Fibroblast of skin of left quadriceps (primary cell): Measurements from ENCODE around the gene PDZD2.

Experiments used
- DNase-seq, 2 experiments: peaks; one replicate each; pipeline ENCODE4 v3.0.0-alpha.2; 2013; ENCODE audit warnings: low read depth in 2 of 2

The PDZD2 gene

GRCh38 chr5:31867219-31867618 lies 228.3 kb downstream of the PDZD2 start:
- no peak for DNase-seq

DNA sequence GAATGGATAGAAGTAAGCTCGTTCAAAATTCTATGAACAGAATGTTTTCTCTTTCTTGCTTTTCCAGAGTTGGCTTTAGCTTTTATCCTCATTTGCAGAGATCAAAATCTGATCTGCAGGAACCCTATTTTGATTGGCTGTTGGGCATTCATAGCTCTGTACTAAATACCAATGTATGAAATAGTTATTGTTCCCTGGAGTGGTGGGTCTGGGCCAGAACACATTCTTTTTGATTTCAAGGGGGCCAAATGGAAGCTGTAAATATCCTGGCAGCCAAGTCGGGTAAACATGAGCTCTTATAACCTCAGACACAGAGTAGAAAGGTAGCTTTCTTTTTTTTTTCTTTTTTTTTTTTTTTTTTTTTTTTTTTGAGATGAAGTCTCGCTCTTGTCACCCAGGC lies 241.5 kb downstream of the PDZD2 start:
- no peak for DNase-seq

GRCh38 chr5:31884896-31885295 lies 246.0 kb downstream of the PDZD2 start:
- DNase-seq: no peak

DNA sequence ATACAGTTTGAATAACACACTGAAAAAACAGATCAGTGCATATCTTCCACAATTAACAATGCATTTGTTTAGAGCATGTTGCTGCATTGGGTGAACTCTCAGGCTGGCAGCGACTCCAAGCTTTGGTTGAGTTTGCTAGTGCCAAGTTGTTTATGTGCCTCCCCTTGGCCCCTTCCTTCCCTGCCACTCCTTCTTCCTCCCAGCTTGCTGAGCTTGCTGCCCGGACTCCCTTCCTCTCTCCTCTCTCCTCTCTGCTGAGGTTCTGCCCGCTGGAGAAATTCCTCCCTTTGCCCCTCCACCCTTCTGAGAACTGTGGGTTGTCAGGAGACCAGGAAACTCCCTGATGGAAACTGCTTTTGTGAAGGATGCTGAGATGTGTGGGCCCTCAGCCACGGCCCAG lies 247.3 kb downstream of the PDZD2 start:
- no peak for DNase-seq

- DNase-seq: no peak
Measured at GRCh38 chr5:31887556-31887955, 248.6 kb downstream of the PDZD2 start.

DNA sequence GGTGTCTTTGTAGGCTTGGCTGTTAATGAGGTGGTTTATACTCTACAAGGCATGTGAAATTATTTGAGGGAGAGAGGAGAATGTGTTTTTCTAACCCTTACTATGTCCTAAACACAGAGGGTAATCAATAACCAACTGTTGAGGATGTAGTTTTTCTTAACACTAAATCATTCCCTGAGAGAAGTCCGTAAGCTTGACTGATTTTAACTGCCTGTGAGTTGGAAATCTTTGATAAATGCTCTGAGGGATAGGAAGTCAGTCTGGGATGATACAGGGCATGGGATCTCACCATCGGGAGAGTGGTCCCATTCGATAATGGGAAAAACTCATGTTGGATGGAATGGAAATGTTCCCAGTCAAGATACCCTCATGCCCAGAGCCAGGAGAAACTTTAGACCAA lies 249.6 kb downstream of the PDZD2 start:
- no peak for DNase-seq

DNA sequence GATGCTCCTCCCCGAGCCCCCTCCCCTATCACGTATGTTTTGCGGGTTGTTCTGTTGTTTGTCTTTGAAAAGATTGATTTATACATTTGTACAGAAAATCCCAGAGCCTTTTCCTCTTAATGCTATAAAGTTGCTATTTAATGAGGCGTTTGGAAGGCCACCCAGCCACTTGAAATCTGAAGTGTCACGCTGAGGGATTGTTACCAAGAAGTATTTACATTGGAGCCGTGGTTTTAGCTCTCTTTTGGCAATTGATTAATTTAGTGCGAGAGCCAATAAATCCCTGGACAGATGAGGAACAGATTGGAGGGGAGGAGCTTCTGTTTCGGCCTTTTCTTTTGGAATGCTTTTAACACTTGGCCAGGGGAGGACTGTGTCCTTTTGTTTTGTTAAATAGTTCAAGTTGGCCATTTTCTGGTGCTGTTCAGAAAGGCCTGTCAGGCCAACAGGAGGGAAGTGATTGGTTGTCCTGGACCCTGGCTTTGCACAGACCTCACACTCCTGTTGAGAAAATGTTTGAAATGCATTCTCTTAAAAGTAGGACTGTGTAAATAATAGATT lies 250.2 kb downstream of the PDZD2 start:
- no peak for DNase-seq

- no peak for DNase-seq
Measured at GRCh38 chr5:31890046-31890445, 251.1 kb downstream of the PDZD2 start.

DNA sequence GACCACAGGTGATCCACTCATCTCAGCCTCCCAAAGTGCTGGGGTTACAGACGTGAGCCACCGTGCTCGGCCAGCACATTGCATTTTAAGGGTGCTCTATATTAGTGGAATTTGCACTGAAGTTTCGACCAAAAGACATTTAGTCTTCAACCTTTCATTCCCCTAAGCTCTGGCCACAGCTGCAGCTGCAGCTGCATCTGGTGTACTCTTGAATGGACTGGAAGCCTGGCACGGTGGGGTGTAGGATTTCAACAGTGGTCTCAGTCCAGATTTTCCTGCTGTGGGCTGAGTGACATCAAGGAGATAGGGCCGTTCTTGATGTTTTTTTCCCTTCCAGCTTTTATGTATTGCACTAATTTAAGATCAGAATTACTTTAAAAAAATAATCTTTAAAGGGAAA lies 255.2 kb downstream of the PDZD2 start:
- DNase-seq: no peak

GRCh38 chr5:31895199-31895820 lies 256.4 kb downstream of the PDZD2 start:
- DNase-seq: no peak

DNA sequence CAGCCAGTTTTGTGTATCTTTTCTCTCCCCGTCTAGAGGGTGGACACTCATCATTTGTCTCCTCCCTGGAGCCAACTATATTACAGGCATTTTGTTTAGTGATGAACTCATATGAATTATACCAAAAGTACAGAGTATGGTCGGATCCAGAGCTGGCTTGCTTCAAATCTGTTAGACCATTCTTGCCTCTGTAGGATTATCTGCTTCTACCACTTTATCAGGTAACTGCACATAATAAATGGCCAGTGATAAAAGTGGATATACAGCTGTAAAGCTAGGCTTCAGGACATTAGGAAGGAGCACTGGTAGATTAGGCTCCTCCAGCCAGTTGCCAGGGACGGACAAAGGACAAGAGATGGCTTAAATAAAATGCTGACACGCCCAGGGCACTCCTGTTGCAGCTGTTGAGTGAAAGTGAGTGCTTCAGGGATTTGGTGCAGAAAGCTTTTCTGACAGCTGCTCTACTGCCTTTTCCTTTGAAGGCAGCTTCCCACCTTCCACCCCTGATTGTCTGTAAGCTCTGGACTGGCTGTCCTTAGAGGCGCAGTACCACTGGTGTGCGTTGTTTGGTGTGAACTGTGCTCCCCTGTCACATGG lies 259.2 kb downstream of the PDZD2 start:
- no peak for DNase-seq

DNA sequence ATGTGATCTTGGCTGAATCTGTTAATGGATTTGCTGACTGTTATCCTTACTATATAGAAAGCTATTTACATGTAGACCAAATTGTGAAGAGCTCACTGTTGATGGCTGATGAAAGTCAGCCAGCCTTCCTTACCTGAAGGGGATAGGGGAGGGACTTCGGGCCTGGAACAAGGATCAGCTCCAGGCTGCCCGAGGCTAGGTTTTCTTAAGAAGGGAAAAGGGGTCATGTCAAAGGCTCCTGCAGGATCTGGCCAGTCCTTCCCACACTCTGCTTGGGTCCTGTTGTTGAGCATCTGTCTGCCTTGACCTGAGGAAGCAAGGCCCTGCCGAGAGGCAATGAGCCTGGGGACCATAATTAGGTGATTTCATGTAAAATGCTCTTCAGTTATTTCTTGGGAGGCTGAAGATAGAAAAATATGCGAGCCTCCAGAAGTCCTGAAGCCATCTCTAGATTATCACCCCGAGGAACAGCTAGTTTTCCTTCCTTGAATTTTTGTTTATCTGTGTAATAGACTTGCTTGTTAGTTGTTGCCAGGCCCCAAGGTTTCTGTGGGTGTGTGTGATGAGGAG lies 261.4 kb downstream of the PDZD2 start:
- DNase-seq: no peak

DNA sequence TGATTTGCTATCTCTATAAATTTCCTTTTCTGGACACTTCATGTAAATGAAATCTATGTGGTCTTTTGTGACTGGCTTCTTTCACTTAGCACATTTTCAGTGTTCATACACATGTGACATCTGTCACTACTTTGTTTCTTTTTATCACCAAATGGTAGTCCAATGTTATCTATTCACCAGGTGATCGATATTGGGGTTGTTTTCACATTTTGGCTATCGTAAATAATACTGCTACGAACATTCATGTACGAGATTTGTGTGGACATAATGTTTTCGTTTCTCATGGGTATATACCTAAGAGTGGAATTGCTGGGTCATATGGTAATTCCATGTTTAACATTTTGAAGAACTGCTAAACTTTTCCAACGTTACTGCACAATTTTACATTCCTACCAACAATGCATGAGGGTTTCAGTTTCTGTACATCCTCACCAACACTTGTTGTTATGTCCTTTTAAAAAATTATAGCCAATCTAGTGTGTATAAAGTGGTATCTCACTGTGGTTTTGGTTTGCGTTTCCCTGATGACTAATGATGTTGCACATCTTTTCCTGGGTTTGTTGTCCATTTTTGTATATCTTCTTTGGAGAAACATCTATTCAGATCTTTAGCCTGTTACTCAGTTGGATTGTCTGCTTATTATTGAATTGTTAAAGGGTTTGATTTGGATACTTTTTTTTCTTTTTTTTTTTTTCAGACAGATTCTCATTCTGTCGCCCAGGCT lies 263.0 kb downstream of the PDZD2 start:
- no peak for DNase-seq

DNA sequence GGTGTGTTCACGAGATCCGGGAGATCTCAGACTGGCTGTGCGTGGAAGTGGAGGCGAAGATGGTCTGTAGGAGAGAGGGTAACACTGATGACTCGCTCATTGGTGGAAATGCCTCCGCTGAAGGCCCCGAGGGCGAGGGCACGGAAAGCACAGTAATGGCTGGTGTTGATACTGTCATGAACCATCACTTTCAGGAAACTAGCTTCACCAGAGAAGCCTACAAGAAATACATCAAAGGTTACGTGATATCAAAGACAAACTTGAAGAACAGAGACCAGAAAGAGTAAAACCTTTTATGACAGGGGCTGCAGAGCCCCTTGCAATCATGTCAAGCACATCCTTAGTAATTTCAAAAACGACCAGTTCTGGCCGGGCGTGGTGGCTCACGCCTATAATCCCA lies 269.5 kb downstream of the PDZD2 start:
- no peak for DNase-seq

GRCh38 chr5:31909073-31909472 lies 270.1 kb downstream of the PDZD2 start:
- DNase-seq: no peak

DNA sequence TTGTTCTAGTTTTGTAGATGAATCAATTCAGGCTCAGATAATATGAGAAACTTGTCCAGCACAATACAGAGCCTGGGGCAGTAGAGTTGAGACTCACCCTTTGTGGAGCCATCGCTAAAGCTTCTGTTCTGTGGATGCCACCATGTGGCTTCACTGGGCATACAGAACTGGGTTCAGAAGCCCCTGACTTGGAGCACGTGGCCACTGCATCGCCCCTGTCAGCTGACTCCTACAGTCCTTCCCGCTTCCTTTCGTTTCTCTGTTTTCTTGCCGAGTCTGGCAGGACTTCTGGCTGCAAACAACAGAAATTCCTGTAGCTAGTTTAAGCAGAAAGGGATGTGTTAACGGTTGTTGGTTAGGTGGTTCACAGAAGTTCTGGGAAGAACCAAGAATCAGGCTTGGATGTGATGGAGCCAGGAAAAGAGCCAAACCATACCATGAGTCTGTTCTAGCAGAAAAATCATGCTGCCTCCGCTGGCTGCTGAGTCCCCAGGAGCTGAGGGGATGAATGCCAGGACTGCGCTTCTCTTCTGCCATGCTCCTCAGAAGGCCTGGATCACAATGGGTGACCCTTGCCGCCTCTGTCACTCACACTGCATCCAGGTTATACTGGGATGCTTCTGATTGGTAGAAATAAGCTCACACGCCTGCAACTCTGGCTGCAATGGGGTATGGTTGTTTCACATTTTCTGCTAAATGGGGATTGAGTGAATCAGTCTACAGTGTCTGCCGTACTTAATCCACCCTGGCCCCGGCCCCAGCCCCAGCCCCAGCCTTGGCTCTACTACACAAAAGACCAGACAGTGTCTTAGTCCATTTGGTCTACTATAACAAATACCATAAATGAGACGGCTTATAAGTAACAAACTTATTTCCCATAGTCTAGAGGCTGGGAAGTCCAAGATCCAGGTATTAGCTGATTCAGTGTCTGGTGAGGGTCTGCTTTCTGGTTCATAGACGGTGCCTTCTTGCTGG lies 272.6 kb downstream of the PDZD2 start:
- no peak for DNase-seq

DNA sequence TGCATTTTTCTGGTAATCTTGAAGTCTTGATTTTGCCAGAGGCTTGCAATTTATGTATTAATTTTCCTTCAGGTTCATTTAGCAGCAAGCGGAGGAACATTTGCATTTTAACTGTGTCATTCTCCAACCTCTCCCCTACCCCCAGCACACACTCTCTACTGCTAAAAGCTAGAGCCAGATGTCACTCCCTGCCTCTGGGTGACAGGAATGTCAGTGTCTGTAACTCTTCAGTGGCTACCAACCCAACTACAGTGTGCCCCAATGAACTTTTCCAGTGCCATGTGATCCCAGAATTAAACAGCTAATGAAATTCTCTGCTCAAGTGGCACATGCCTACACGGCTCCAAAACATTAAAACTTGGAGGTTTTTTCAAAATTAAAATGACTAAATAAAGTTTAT lies 274.9 kb downstream of the PDZD2 start:
- DNase-seq: no peak

DNA sequence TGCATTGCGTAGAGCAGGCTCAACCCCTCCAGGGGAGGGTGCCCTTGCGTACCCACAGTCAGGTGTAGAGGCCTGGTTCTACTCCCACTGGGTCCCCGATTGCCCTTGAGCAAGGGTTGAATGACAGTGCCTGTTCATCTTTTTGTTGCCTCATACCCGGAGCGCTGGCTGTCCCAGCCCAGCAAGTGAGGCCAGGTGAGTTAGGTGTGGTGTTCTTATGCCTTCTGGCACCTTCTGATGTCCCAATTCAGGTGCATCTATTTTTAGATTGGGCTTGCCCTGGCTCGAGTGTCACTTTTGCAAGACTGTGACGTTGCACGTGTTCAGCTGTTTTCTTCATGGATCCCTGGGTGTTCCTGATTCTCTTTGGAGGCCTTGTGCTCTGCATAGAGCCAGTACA lies 277.4 kb downstream of the PDZD2 start:
- DNase-seq: no peak

GRCh38 chr5:31918739-31919138 lies 279.8 kb downstream of the PDZD2 start:
- DNase-seq: no peak

DNA sequence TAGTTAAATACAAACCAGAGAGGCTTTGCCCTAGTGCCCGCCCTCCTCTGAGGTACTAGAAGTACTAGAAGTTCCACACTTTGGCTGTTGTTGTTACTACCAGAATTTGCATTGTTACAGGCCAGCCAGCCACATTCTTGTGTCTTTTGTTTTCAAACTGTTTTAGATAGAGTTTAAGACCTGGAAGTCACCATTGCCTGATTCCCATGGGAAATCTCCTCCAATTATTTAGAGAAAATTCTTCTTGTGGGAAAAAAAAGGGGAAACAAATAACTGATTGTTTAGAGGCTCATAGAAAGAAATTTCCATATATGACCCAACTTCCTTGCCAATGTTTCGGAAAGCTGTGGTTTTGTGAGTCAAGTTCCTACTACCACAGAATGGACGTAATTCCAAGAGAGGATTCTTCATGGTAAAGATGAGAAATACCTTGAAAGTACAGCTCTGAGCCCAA lies 282.9 kb downstream of the PDZD2 start:
- peak; percentile 85 to 86 for DNase-seq

- DNase-seq: no peak
Measured at GRCh38 chr5:31924005-31924404, 285.1 kb downstream of the PDZD2 start.
